GM18858 (cell line): ENCODE results near the gene NPAS3.

ENCODE experiments used
- ATAC-seq: cut with Tn5 transposase; IDR thresholded peaks from one replicate; pipeline ENCODE4 v1.9.1; 2021; ENCODE audit not compliant: unreplicated experiment

NPAS3 gene

GRCh38 chr14:33465846-33466700 lies 527.4 kb downstream of the NPAS3 start:
- no peak for ATAC-seq

GRCh38 chr14:33467971-33468370 lies 529.3 kb downstream of the NPAS3 start:
- ATAC-seq: no peak

- ATAC-seq: no peak
These were observed 531.2 kb downstream of the NPAS3 start for GRCh38 chr14:33469898-33470297.

GRCh38 chr14:33471776-33472175 lies 533.1 kb downstream of the NPAS3 start:
- ATAC-seq: no peak

- no peak for ATAC-seq
These were observed 536.9 kb downstream of the NPAS3 start for GRCh38 chr14:33475623-33476022.

GRCh38 chr14:33477797-33478196 lies 539.1 kb downstream of the NPAS3 start:
- ATAC-seq: no peak

GRCh38 chr14:33480071-33480886 lies 541.6 kb downstream of the NPAS3 start:
- ATAC-seq: no peak

GRCh38 chr14:33480887-33481184 lies 542.2 kb downstream of the NPAS3 start:
- no peak for ATAC-seq

GRCh38 chr14:33483110-33483509 lies 544.4 kb downstream of the NPAS3 start:
- ATAC-seq: no peak

GRCh38 chr14:33483541-33483940 lies 544.9 kb downstream of the NPAS3 start:
- no peak for ATAC-seq

GRCh38 chr14:33484264-33484663 lies 545.6 kb downstream of the NPAS3 start:
- no peak for ATAC-seq

- no peak for ATAC-seq
These were observed 547.7 kb downstream of the NPAS3 start for GRCh38 chr14:33486332-33486890.

GRCh38 chr14:33488582-33488981 lies 549.9 kb downstream of the NPAS3 start:
- no peak for ATAC-seq

GRCh38 chr14:33490555-33490954 lies 551.9 kb downstream of the NPAS3 start:
- ATAC-seq: no peak

- no peak for ATAC-seq
These were observed 552.4 kb downstream of the NPAS3 start for GRCh38 chr14:33491112-33491511.

GRCh38 chr14:33492491-33492890 lies 553.8 kb downstream of the NPAS3 start:
- ATAC-seq: no peak

GRCh38 chr14:33493266-33493665 lies 554.6 kb downstream of the NPAS3 start:
- ATAC-seq: no peak

- ATAC-seq: no peak
These were observed 555.3 kb downstream of the NPAS3 start for GRCh38 chr14:33493990-33494389.

- ATAC-seq: no peak
These were observed 561.0 kb downstream of the NPAS3 start for GRCh38 chr14:33499687-33500086.

- no peak for ATAC-seq
These were observed 565.8 kb downstream of the NPAS3 start for GRCh38 chr14:33504246-33505099.
